K562 (cell line): ENCODE measurements around the gene CDKN1B. TPM values are rescaled to one million over a fixed set of nuclear protein-coding genes. Genes with fewer than 3 reads are reported as not detected.

Experiments
- ATAC-seq: fragments of 200-7000 bp; cut with Tn5 transposase; 3 replicates; pipeline ENCODE4 v1.9.1; 2020; ENCODE audit warnings: moderate library complexity
- BruUV-seq: library from RNA; stranded (reverse); fragments of 400-500 nt; replicated peaks from 2 replicates; lab custom pipeline; 2021; lab: Mats Ljungman, UMichigan
- CTCF ChIA-PET: fragments of 300-600 bp; formaldehyde crosslinking; extraction: SDS; loops from one replicate; lab custom pipeline; 2021; ENCODE audit warnings: low intra/inter-chr PET ratio; lab: Yijun Ruan, JAX
- POLR2A ChIA-PET: fragments of 300-600, 350-650 bp; sonication (Branson Sonifier 250); formaldehyde crosslinking; extraction: SDS; loops from one replicate; lab custom pipeline; 2021; ENCODE audit warnings: antibody characterized with exemption, inconsistent platforms; lab: Yijun Ruan, JAX
- DNase-seq, 4 experiments: peaks; one replicate each; pipeline versions ENCODE4 v3.0.0 to v3.0.0-alpha.2; 2011 to 2018; ENCODE audit warnings: low spot score in 3 of 4, mixed read lengths in 3 of 4; ENCODE audit errors: extremely low read depth in 1 of 4
- FAIRE-seq: peaks from 2 replicates; lab custom pipeline; 2011; peaks lifted over from hg19 to GRCh38; lab: Jason Lieb, UNC
- H2AFZ ChIP-seq: 2 replicates; pipeline ENCODE4 v1.6.0; 2011; ENCODE audit warnings: low read depth, low read length, control low read depth, inconsistent platforms
- H3K27ac ChIP-seq: fragments of 200-600 bp; 3 replicates; pipeline ENCODE4 v1.8.0; 2011; ENCODE audit warnings: low read depth, mild to moderate bottlenecking, control low read depth, inconsistent platforms, low read length, moderate library complexity, mixed read lengths; ENCODE audit errors: extremely low read depth
- H3K27me3 ChIP-seq, 2 experiments: fragments of 300-600 bp in 1 of 2; 2 replicates in 1 of 2; 3 replicates in 1 of 2; pipeline versions ENCODE4 v1.6.0 to v1.8.0; 2011; ENCODE audit warnings: inconsistent platforms in 2 of 2, low read length in 2 of 2, mild to moderate bottlenecking in 1 of 2, mixed read lengths in 1 of 2, moderate library complexity in 1 of 2; ENCODE audit not compliant: control insufficient read depth in 2 of 2, insufficient read depth in 2 of 2
- H3K36me3 ChIP-seq: fragments of 300-600 bp; 3 replicates; pipeline ENCODE4 v1.8.0; 2011; ENCODE audit warnings: mild to moderate bottlenecking, low read length, inconsistent platforms; ENCODE audit not compliant: control insufficient read depth, insufficient read depth
- H3K4me1 ChIP-seq, 2 experiments: fragments of 200-600 bp in 1 of 2; replicated peaks in 1 of 2; 2 replicates in 1 of 2; 3 replicates in 1 of 2; pipeline versions ENCODE4 v1.5.1 to v1.8.0; 2011; ENCODE audit warnings: inconsistent platforms in 2 of 2, low read length in 2 of 2, mild to moderate bottlenecking in 1 of 2, mixed read lengths in 1 of 2, moderate library complexity in 1 of 2; ENCODE audit not compliant: control insufficient read depth in 2 of 2, insufficient read depth in 2 of 2
- H3K4me2 ChIP-seq: 2 replicates; pipeline ENCODE4 v1.6.1; 2011; ENCODE audit warnings: low read length, control low read depth, inconsistent platforms, mixed read lengths; ENCODE audit not compliant: insufficient read depth
- H3K4me3 ChIP-seq: fragments of 200-600 bp; sonication (generic), shearing (Covaris generic); 2 replicates; pipeline ENCODE4 v1.5.1; 2016; ENCODE audit warnings: control low read depth, inconsistent platforms
- H3K79me2 ChIP-seq: fragments of 200-600 bp; 3 replicates; pipeline ENCODE4 v1.8.0; 2011; ENCODE audit warnings: low read length, inconsistent platforms; ENCODE audit not compliant: control insufficient read depth, insufficient read depth
- H3K9ac ChIP-seq, 2 experiments: 2 replicates each; pipeline versions ENCODE4 v1.6.0 to v1.6.1; 2011; ENCODE audit warnings: low read depth in 2 of 2, low read length in 2 of 2, control low read depth in 1 of 2, inconsistent platforms in 1 of 2, mild to moderate bottlenecking in 1 of 2, mixed read lengths in 1 of 2; ENCODE audit not compliant: insufficient read depth in 1 of 2
- H3K9me1 ChIP-seq: one replicate; pipeline ENCODE4 v1.6.0; 2011; ENCODE audit warnings: inconsistent platforms, mild to moderate bottlenecking, low read length, moderate library complexity; ENCODE audit not compliant: control insufficient read depth, insufficient read depth
- H3K9me3 ChIP-seq: replicated peaks from 2 replicates; pipeline ENCODE4 v1.5.1; 2011; ENCODE audit warnings: low read depth, low read length, inconsistent platforms; ENCODE audit not compliant: control insufficient read depth, insufficient read depth
- H4K20me1 ChIP-seq: replicated peaks from 2 replicates; pipeline ENCODE4 v1.6.1; 2011; ENCODE audit warnings: low read length, inconsistent platforms, mixed read lengths; ENCODE audit not compliant: control insufficient read depth, insufficient read depth
- ARID2 ChIP-seq: fragments of 450-650 bp; IDR thresholded peaks from 2 replicates; pipeline ENCODE4 v1.6.1; 2017; ENCODE audit warnings: antibody characterized with exemption, mild to moderate bottlenecking
- C11orf30 ChIP-seq: fragments of 450-650 bp; IDR thresholded peaks from 2 replicates; pipeline ENCODE4 v1.6.1; 2016; ENCODE audit warnings: low read depth, mild to moderate bottlenecking
- GATA2 ChIP-seq: sonication (generic); formaldehyde crosslinking; IDR thresholded peaks from 2 replicates; pipeline ENCODE4 v1.4.0; 2020; ENCODE audit warnings: mild to moderate bottlenecking, missing genetic modification reagents
- MCM5 ChIP-seq: fragments of 450-650 bp; IDR thresholded peaks from 2 replicates; pipeline ENCODE4 v1.6.1; 2016; ENCODE audit warnings: low read depth
- POLR3A ChIP-seq: IDR thresholded peaks from 2 replicates; pipeline ENCODE4 v1.6.1; 2011; ENCODE audit warnings: borderline replicate concordance, mild to moderate bottlenecking, moderate library complexity; ENCODE audit not compliant: insufficient read length, insufficient read depth; ENCODE audit errors: extremely low read depth
- RBFOX2 ChIP-seq: fragments of 200-400 bp; formaldehyde crosslinking; IDR thresholded peaks from 2 replicates; pipeline ENCODE4 v1.6.1; 2017; ENCODE audit warnings: low read depth, mild to moderate bottlenecking, low read length, moderate library complexity
- SIRT6 ChIP-seq: IDR thresholded peaks from one replicate; pipeline ENCODE4 v1.6.1; 2012; ENCODE audit warnings: low read depth, mild to moderate bottlenecking, control low read depth, inconsistent platforms, low read length, moderate library complexity
- XRCC3 ChIP-seq: fragments of 450-650 bp; IDR thresholded peaks from 2 replicates; pipeline ENCODE4 v1.6.1; 2017; ENCODE audit warnings: mild to moderate bottlenecking, moderate library complexity
- ZEB2 ChIP-seq: fragments of 450-650 bp; IDR thresholded peaks from 2 replicates; pipeline ENCODE4 v1.6.1; 2016
- ZNF197 ChIP-seq: fragments of 200-800 bp; sonication (Bioruptor generic); IDR thresholded peaks from 2 replicates; pipeline ENCODE4 v1.6.1; 2016; ENCODE audit warnings: low read depth, missing genetic modification characterization, missing compliant biosample characterization
- WGBS: fragments of 100-300 bp; shearing (Covaris generic); methylation state at CpG from one replicate; pipeline ENCODE4 v1.1.6; 2016; ENCODE audit warnings: low coverage, mixed read lengths; ENCODE audit not compliant: insufficient coverage; ENCODE audit errors: missing lambda C conversion rate; 5-methylcytosine and 5-hydroxymethylcytosine counted together
- in situ Hi-C: fragments of 300-500 bp; cut with MboI; formaldehyde crosslinking; loops from 4 replicates; pipeline ENCODE4 v1.15.0; 2018; ENCODE audit warnings: inconsistent platforms, mixed read lengths
- intact Hi-C: fragments of 100-400 bp; cut with micrococcal nuclease; formaldehyde crosslinking; loops from 2 replicates; pipeline ENCODE4 v1.14.2; 2022
- polyA plus RNA-seq, 8 experiments: library from polyadenylated mRNA; depleted of rRNA in 4 of 8; stranded (reverse) in 5 of 8; unstranded in 3 of 8; fragments of >200 nt; fragmentation: Nextera tagmentation in 2 of 8; fragmentation: Illumina TruSeq in 1 of 8; extraction: Ambion mirVana in 2 of 8; extraction: Trizol in 1 of 8; gene quantifications; 2 replicates each; pipeline versions ENCODE4 v1.2.1 to v1.2.3, GENCODE V29; 2011 to 2014; ENCODE audit warnings: inconsistent platforms in 1 of 8, missing spikeins in 1 of 8
- total RNA-seq, 7 experiments: library from RNA; depleted of rRNA in 6 of 7; stranded (reverse); fragments of >200 nt in 6 of 7; fragmentation: Illumina TruSeq in 2 of 7; extraction: Trizol in 2 of 7; gene quantifications; 2 replicates each; pipeline versions ENCODE4 v1.2.1 to v1.2.3, GENCODE V29; 2011 to 2021; ENCODE audit warnings: low replicate concordance in 1 of 7
- TF ChIP-seq, protein P1 (sequence below): sonication (generic); formaldehyde crosslinking; IDR thresholded peaks from 2 replicates; pipeline ENCODE4 v1.8.0; 2022; ENCODE audit warnings: missing genetic modification reagents, mild to moderate bottlenecking, moderate library complexity, borderline replicate concordance
- TF ChIP-seq, protein P2 (sequence below), 3 experiments: IDR thresholded peaks in 2 of 3; conservative IDR thresholded peaks in 1 of 3; 2 replicates each; pipeline ENCODE4 v1.5.1; 2011 to 2012; ENCODE audit warnings: low read length in 3 of 3, mild to moderate bottlenecking in 3 of 3, control low read depth in 2 of 3, improper control_type of control experiment in 1 of 3, inconsistent platforms in 1 of 3, low read depth in 1 of 3, mixed read lengths in 1 of 3, moderate library complexity in 1 of 3; ENCODE audit not compliant: insufficient read depth in 2 of 3
- TF ChIP-seq, protein P3 (sequence below): fragments of 450-650 bp; IDR thresholded peaks from 2 replicates; pipeline ENCODE4 v1.6.1; 2016; ENCODE audit warnings: mild to moderate bottlenecking
- TF ChIP-seq, protein P4 (sequence below): IDR thresholded peaks from 2 replicates; pipeline ENCODE4 v1.6.1; 2011; ENCODE audit not compliant: insufficient read length; ENCODE audit errors: extremely low read depth

CDKN1B gene
- total and polyA plus RNA-seq, 9 of the 15 experiments (the other 6 are each of a cell fraction or from before 2014, with no cell fraction given): 2.6 to 35.2 (median 15.5) TPM

DNA sequence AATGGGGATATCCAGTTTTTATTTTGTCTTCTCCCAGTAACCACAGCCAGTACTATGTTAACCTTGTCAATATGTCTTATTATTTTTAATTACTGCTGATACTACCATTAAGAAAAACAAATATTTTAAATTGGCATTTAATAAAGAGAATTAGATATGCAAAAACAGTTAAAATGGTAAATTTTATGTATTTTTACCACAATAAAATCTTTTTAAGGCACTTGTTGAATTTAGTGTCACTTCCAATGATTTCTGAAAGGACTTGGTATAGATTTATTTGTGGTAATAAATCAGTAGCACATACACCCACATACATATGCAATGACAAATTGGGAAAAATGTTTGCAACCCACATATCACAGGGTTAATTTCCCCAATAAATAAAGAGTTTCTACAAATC is 14.0 kb downstream of the CDKN1B start (continued):
- no peak for TF ChIP-seq SIRT6
- TF ChIP-seq GATA2 (CRISPR knock-in tag): no peak
- TF ChIP-seq, protein P1, sequence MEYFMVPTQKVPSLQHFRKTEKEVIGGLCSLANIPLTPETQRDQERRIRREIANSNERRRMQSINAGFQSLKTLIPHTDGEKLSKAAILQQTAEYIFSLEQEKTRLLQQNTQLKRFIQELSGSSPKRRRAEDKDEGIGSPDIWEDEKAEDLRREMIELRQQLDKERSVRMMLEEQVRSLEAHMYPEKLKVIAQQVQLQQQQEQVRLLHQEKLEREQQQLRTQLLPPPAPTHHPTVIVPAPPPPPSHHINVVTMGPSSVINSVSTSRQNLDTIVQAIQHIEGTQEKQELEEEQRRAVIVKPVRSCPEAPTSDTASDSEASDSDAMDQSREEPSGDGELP (CRISPR knock-in tag): no peak
- no peak for TF ChIP-seq RBFOX2

DNA sequence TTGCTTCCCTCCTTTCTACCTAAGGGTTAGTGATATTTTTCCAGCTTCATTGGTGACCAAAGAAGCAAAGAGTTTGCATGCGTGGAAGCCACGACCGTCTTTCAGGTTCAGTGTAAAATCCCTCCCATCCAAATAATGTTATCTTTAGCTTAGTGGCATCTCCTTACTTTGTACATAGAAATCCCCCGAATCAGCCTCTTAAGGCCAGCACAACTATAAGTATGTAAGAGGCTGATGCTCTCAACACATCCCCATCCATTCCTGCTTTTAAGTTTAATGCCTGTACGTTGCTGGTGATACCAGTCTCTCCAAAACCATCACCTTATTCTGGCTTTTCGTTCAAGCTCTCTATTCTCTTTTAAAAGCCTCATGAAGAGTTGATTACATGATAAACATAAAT is 14.6 kb downstream of the CDKN1B start:
- no peaks in the 10 kb centered on the region for H3K9me3 ChIP-seq
- in situ Hi-C loops: no loop called here
- no peaks in the 10 kb centered on the region for H3K27me3 ChIP-seq
- H3K4me2 ChIP-seq: no peak overlapping the region
- H3K9me1 ChIP-seq: no peaks in the 10 kb centered on the region
- CTCF ChIA-PET: no interaction called here
- no peak overlapping the region for H2AFZ ChIP-seq
- POLR2A ChIA-PET: interaction anchor here (0.8 kb wide), 1 partner anchor 13 kb away, joined by 3 read pairs; no protein-coding TSS in a partner anchor
- DNase-seq (no peak), FAIRE-seq (no peak), ATAC-seq (no peak)
- H3K36me3 ChIP-seq: peaks cover 2% of the 10 kb centered on the region; the same call in 1 of the 3 replicates
- no peak overlapping the region for H3K4me3 ChIP-seq
- H4K20me1 ChIP-seq: no peaks in the 10 kb centered on the region
- peaks cover 0 to 8% of the 10 kb centered on the region in 2 experiments; a peak in 3 of 5 replicates for H3K4me1 ChIP-seq
- intact Hi-C loops: no loop called here
- H3K79me2 ChIP-seq: peaks cover 33% of the 10 kb centered on the region
- no peak overlapping the region for H3K27ac ChIP-seq
- BruUV-seq: no TSS peak
- WGBS: 80% methylated on average over 6 of the region's 6 CpGs
- H3K9ac ChIP-seq: no peak overlapping the region
- TF ChIP-seq ZNF197 (CRISPR knock-in tag) (no peak), XRCC3 (no peak), ARID2 (no peak), POLR3A (no peak), ZEB2 (no peak), MCM5 (no peak), C11orf30 (no peak)
- TF ChIP-seq, protein P2, sequence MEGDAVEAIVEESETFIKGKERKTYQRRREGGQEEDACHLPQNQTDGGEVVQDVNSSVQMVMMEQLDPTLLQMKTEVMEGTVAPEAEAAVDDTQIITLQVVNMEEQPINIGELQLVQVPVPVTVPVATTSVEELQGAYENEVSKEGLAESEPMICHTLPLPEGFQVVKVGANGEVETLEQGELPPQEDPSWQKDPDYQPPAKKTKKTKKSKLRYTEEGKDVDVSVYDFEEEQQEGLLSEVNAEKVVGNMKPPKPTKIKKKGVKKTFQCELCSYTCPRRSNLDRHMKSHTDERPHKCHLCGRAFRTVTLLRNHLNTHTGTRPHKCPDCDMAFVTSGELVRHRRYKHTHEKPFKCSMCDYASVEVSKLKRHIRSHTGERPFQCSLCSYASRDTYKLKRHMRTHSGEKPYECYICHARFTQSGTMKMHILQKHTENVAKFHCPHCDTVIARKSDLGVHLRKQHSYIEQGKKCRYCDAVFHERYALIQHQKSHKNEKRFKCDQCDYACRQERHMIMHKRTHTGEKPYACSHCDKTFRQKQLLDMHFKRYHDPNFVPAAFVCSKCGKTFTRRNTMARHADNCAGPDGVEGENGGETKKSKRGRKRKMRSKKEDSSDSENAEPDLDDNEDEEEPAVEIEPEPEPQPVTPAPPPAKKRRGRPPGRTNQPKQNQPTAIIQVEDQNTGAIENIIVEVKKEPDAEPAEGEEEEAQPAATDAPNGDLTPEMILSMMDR (IDR thresholded peaks at IDR 0.05 in 2 of 3, conservative IDR thresholded peaks at IDR 0.05 in 1 of 3; ENCODE audit: insufficient read depth in 2 of 3, low read depth in 1 of 3, low read length in 3 of 3): no peak
- TF ChIP-seq, protein P3, sequence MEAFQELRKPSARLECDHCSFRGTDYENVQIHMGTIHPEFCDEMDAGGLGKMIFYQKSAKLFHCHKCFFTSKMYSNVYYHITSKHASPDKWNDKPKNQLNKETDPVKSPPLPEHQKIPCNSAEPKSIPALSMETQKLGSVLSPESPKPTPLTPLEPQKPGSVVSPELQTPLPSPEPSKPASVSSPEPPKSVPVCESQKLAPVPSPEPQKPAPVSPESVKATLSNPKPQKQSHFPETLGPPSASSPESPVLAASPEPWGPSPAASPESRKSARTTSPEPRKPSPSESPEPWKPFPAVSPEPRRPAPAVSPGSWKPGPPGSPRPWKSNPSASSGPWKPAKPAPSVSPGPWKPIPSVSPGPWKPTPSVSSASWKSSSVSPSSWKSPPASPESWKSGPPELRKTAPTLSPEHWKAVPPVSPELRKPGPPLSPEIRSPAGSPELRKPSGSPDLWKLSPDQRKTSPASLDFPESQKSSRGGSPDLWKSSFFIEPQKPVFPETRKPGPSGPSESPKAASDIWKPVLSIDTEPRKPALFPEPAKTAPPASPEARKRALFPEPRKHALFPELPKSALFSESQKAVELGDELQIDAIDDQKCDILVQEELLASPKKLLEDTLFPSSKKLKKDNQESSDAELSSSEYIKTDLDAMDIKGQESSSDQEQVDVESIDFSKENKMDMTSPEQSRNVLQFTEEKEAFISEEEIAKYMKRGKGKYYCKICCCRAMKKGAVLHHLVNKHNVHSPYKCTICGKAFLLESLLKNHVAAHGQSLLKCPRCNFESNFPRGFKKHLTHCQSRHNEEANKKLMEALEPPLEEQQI: no peak
- TF ChIP-seq, protein P4, sequence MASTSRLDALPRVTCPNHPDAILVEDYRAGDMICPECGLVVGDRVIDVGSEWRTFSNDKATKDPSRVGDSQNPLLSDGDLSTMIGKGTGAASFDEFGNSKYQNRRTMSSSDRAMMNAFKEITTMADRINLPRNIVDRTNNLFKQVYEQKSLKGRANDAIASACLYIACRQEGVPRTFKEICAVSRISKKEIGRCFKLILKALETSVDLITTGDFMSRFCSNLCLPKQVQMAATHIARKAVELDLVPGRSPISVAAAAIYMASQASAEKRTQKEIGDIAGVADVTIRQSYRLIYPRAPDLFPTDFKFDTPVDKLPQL: no peak
